ENCODE data around the gene COLEC12. TPM values are rescaled to one million over a fixed set of nuclear protein-coding genes. Genes with fewer than 3 reads are reported as not detected.

Gene COLEC12
- polyA plus RNA-seq, 5 donors = 96.7 to 119 (median 107) TPM

DNA sequence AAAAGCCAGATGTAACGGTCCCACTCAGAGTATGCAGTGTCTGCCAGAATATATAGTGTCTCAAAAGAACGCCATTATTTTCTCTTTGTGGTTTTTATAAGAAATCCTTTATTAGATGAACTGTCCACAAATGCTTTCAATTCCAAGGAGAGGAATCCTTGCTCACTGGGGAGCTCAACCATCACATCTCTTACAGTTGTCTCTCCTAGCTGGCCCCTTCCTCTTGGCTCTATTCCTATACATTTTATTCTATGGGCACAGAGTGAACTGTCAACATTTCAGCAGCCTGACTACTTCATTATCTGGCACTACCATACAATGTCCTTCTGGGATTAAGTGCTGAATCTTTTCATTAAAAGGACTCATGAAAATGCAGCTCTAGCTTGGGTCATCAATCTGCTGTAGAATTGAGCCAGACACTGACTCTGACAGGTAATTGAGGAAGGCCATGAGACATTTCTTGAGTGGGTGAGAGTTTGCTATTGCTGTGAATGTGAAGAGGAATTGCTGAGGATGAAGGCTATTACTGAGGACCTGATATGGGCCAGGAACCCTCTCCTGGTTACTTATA is 136.2 kb downstream of the COLEC12 start:
- DNase-seq = no peak

GRCh38 chr18:363301-364085 is 137.0 kb downstream of the COLEC12 start:
- no peak for DNase-seq

DNA sequence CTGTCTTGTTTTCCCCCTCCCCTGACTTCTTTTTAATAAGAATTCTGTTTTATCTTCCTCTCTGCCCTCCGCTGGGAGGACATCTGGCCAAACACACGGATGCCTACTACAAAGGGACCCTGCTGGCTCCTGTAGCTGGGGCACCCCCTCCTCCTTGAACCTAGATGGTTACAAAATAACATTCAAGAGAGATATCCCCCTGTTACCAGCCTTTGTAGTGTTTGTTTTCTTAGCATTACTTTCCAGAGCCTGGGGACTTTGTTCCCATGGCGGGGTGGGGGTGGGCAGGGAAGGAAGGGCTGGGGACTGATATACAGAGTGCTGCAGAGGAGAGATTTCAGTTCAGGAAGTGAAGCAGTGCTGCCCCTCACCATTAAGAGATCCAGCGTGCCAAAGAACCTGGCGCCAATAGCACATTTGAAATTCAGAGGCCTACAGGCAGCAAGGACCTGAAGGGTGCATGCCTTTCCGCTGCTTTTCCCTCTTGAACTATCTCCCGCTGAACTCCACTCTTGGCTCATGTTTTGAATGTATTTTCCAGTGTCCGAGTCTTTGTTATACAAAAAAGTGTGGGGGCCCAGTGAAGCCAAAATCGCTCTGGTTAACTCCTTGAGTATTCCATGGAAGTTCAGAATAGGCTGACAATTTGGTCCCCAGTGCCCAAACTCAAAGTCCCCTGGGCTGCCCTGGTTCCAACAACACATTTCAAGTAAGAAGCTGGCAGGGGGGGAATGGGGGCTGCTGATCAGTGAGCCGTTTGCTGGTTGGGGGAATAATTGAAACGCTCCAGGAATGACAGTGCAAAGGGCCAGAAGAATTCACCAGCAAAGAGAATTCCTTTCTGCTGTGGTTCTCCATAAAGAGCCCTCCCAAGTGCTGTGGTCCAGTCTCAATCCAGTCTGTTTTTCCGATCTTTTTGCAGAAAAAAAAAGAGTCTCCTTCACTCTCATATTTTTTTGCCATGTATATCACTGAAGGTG is 137.9 kb downstream of the COLEC12 start:
- DNase-seq = no peak

DNA sequence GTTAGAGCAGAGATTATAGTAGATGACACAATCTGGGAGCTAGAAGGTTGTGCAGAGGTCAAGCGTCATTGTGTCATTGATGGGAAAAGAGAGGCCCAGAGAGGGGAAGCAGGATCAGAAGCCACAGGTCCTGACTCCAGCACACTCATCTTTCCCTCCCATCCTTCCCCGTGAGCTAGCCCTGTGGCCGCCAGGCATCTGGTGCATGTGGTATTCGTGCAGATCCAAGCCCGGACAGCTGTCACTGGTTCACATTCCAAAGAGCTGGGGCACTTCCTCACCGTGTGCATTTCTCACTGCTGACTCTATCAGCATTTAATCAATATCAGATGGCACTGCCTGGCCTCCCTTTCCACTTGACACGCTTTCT is 138.6 kb downstream of the COLEC12 start:
- no peak for DNase-seq

- DNase-seq = no peak
Observed at GRCh38 chr18:361100-361732, 139.3 kb downstream of the COLEC12 start.

DNA sequence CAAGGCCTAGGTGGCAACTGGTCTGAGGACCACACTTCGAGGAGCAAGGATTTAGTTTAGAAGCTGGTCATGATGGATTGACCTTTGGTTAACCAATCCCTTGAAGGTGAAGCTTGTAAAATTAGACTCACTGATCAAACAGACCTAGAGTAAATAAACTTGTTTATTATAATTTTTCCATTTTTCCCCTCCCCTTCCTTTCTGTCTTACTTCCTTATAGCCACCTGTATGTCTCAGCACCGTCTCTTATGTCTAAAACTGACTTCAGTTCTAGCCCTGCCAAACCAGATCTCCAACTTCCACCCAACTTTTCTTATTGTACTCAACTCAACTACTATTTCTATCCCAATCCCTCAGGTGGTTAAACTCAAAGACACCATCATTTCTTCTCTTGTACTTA is 139.8 kb downstream of the COLEC12 start:
- no peak for DNase-seq

- DNase-seq = no peak
Observed at GRCh38 chr18:356778-357177, 143.7 kb downstream of the COLEC12 start.

DNA sequence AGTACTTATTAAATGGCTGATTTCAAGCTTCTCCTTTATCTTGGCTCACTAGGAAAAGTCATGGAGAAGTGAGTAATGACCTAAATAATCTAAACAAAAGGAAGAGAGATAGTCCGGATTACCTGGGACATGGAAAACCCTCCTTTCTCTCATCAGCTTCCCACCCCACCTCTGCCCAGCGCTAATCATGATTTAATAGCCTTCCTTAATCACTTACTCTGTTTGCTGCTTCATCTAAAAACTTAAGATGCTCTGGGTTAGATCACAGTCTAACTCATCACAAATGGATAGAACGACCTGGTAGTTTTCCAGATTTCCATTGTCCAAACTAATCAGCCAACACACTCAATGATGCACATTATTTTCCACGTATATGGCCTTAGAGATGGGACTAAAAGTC is 144.8 kb downstream of the COLEC12 start:
- no peak for DNase-seq

DNA sequence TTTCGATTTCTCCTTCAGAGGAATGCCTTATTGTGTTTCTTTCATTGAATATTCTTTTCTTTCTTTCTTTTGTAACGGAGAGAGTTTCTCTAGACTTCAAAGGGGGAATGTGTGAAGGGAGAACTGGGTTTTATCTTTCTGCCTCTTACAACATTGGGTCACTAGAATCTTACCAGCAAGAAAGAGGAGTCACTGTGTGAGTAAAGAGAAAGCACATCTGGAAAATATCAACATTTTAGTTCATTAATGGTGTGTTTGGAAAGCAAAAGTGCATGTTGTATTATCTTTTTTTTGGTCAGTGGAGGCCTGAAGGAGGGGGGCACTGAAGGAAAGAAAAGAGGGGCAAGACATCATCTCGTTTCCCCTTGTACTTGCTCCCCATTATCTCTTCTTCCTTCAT is 146.0 kb downstream of the COLEC12 start:
- peak in 1 of 2 donors; percentile 79 for DNase-seq

- DNase-seq = no peak
Observed at GRCh38 chr18:354003-354402, 146.5 kb downstream of the COLEC12 start.

DNA sequence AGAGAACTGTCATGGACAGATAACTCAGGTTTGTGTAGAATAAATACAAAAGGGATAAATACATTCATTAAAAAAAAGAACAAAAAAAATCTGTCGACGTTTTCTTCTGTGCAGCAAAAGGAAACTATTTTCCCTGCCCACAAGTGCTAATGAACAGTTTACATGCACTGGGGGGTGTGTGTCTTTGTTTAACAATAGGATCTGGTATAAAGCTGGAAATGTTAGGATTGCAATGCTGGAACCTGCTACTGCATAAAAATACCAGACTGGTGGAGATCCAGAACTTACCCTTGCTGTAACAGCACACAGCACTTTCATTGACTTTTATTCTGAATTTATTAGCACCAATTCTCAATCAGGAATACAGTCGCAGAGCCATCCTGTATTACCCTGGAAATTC is 148.1 kb downstream of the COLEC12 start:
- DNase-seq = no peak

- no peak for DNase-seq
Observed at GRCh38 chr18:350953-351572, 149.4 kb downstream of the COLEC12 start.

DNA sequence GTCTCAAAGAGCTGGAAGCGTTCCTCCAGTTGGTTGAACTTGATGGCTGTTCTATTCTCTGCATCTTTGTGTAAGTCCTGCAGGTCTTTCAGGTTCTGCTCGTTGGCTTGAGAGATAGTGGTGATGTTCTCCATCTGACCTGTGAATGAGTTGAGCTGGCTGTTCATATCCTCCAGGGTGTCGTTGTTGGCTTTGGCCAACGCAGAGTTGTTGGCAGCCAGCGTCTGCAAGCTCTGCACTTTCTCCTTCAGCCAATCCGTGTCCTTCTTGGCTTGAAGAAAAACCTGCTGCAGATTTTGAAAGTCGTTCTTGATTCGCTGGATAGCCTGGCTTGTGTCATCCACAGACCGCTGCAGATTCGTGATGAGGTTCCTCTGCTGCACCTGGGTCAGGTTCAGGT is 153.9 kb downstream of the COLEC12 start:
- no peak for DNase-seq

GRCh38 chr18:341102-341501 is 159.4 kb downstream of the COLEC12 start:
- DNase-seq = no peak

DNA sequence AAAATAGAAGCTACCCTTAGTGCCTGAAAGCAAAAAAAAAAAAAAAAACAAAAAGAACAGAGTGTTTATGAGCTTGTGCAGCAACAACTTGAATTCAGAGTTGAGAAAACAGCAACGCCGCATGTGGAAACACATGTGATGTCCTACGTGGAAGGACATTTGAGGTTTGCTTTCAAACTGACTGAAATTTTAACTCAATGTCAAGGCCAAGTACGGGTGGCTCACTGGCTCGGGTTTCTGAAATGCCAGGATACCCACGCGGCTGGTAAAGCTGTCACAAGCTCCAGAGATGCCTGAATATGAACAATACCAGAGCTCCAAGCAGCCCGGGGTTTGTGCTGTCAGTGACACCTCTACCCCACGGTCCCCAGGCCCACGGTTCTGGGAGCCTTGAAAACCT is 160.5 kb downstream of the COLEC12 start:
- no peak for DNase-seq

DNA sequence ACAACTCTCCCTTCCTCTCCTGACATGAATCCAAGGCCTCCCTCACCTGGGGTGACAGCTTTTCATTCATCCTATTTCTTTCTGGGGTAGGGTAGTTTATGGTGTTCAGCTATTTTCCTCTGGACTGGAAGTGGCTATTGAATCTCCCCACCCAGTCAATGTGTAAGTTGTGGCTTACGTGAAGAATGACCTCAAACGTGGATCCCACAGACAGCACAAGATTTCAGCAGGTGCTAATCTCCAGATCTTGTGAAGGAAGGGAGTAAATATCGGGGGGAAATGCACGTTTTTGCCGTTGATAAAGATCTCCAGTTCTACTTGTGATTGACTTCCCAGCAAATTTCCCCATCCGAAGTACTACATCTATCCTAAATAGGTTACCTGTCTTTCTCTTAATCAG is 161.3 kb downstream of the COLEC12 start:
- no peak for DNase-seq

DNA sequence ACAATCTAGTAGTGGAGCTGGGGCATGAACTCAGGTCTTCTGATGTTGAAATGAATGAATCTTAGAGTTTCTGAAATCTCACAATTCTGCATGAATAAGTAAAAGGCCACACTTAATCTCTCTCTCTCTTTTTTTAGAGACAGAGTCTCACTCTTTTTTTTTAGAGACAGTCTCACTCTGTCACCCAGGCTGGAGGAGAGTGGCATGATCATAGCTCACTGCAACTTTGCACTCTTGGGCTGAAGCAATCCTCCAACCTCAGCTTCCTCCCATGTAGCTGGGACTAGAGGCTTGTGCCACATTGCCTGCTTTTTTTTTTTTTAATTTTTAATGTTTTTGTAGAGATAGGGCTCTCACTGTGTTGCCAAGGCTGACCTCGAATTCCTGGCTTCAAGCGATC is 163.8 kb downstream of the COLEC12 start:
- DNase-seq = no peak

- no peak for DNase-seq
Observed at GRCh38 chr18:335733-336132, 164.8 kb downstream of the COLEC12 start.

DNA sequence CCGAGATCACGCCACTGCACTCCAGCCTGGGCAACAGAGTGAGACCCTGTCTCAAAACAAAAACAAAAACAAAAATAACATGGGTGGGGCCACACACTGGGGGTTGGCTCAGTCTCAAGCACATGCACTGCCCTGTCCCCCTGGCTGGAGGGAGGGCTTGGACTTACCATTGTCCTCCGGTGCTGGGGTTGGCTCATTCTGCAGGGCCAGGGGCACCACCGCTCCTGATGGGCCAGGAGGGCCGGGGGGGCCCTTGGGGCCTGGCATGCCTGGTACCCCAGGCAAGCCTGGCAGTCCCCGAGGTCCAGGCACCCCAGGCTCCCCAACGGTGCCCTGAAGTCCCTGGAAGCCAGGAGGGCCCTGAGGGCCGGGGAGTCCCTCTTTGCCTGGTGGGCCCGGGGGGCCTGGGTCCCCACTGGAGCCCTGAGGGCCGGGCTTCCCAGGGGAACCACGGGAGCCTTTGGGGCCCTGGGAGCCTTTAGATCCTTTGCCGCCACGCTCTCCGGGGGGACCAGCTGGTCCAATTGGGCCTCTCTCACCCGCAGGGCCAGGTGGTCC is 165.8 kb downstream of the COLEC12 start:
- DNase-seq = no peak

- no peak for DNase-seq
Observed at GRCh38 chr18:332721-333510, 167.6 kb downstream of the COLEC12 start.

Measured in right lung (tissue), 5 donors.